ENCODE results near the gene LACTBL1. TPM values are rescaled to one million over a fixed set of nuclear protein-coding genes. Genes with fewer than 3 reads are reported as not detected.
A peak's percentile ranks its signal among the peaks of the same experiment; 100 is the strongest.

LACTBL1 gene
- total RNA-seq, 1 donor from 2014 or later, result not detected

DNA sequence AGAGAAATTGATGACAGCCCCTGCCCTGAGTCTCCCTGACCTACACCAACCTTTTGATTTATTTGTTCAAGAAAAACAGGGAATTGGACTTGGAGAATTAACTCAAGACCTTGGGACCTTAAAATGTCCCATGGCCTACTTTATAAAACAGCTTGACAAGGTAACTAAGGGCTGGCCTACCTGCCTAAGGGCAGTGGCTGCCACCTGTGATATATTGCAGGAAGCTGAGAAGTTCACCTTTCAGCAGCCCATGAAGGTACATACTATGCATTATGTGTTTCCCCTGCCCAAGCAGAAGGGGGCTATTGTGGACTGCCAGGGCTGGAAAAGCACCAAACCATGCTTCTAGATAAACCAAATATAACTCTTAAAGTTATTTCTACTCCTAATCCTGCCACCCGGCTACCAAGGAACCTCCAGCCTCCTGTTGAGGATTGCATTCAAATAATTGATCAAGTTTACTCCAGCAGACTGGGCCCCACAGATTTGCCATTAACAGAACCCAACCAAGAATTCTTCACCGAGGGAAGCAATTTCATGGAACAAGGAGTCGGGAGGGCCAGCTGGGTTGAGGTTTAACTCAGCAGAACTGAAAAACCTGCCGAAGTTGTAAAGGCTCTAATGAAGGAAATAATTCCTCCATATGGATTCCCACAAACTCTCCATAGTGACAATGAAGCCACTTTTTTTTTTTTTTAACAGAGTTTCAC is 28.2 kb downstream of the LACTBL1 start:
- no peak for DNase-seq (ENCODE audit: low read depth)

DNA sequence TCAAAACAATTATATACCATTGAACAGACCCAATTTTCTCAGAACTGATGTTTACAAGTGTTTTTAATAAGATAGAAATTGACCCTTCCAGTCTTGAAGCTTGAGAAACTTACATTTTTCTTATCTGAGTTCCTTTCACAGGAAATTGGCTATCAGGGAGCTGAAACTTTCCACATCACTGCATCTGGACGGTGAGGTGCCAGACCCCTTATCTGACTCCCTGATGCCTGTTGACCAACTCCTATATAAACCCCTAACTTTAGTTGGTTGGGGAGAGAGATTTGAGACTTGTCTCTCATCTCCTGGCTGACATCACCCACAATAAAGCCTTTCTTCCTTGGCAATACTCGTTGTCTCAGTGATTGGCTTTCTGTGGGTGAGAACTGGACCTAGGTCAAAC is 31.4 kb downstream of the LACTBL1 start:
- DNase-seq (ENCODE audit: low read depth), result no peak

DNA sequence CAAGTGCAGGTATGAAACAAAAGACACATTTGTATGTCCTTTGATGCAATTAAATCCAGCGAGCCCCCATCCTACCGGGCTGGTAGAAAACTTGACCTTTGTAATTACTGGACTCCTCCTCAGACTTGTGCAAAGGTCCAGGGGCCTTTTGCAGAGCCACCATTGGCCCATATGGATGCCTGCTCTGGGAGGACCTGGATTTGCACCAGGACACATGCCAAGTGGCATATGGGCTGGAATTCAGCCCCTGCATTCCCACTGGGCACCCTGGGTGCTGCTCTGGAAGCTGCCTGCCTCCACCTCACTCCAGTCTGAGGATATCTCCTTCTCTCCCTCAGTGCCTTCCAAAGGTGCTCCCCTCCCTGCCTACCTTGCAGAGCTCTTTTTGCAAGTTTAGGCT is 36.0 kb downstream of the LACTBL1 start:
- DNase-seq (ENCODE audit: low read depth), result no peak

DNA sequence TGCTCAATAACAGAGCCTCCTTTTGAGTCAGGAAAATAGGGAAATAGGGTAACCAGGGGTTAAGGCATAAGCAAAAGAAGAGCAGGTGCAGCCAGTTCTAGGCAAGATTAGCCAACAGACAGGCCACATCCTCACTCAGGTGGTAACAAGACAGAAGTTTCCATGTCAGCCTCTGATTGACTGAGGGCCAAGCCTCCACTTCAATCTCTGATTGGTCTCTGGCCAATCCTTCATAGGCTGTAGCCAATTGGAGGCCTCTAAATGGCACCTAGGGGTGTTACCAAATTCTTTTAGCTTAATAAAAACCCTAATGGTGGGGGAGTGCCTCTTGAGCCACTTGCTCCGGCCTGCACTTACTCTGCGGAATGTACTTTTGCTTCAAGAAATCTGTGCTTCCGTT is 37.2 kb downstream of the LACTBL1 start:
- no peak for DNase-seq (ENCODE audit: low read depth)

DNA sequence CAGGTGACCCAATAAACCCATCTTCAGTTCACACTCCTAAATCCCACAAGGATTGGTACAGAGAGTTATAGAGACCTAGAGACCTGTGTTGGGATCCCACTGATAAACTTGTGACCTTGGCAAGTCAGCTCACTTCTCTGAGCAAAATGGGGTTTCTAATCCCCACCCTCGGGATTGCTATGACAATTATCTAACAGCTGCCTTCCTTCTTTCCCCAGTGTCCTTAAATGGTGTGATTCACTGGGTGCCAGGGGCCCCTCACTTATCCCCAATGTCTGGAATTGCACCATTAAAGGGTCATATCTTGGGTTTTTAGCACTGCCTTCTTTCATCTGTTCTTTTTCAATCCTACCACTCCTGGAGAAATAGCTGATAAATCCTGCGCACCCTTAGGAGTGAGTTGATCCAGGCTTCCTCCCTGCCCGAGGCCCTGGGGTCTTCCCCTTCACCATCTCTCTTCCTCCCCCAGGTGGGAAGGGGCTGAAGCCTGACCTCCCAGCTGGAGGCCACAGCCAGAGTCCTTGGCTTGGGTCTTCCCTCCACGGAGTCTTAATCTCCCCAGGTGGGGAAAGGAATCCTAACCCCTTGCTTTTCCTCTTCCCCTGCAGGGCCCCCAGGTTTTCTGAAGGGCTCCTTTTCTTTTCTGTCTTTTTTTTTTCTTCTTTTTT is 39.7 kb downstream of the LACTBL1 start:
- DNase-seq (ENCODE audit: low read depth), result no peak

DNA sequence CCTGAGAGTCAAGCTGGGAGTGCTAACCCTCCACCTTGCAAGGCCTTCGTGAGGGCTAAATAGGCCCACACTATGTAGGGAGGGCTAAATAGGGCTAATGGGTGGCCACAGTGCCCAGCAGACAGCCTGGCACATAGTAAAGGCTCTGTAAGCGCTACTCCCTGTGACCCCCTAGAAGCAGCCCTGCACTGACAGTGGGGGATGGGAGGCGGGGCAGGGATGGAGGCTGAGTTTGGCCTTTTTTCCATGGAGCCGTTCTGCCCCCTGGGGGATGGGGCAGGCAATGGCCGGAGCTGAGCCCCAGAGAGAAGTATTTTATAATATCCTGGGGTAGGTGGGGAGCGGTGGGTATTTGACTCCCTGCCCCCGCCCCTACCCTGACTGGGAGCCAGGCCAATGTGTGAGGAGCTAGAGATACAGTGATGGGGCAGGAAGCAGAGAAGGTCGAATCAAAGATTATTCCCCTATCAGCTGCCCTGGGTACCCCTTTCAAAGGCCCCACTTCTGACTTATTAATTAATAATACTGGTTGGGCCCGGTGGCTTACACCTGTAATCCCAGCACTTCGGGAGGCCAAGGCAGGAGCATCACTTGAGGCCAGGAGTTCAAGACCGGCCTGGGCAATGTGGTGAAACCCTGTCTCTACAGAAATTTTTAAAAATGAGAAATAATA is 42.3 kb downstream of the LACTBL1 start:
- DNase-seq (ENCODE audit: low read depth), result no peak

DNA sequence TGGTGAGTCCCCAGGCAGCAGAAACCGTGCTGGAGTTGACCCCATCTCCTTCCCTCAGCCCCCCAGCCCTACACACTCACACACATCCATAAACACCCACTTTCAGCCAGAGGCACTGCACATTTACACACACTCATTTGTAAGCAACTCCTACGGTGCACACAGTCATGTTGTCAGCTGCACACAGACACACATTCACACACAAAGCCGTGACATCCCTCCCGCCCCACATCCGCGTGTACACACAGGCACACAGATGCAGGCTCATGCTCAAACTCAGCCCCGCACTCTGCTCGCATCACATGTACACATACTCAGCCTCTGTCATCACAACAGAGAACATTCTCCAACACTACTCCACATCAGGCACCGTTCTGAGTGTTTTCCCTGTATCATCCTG is 47.6 kb downstream of the LACTBL1 start:
- no peak for DNase-seq (ENCODE audit: low read depth)

DNA sequence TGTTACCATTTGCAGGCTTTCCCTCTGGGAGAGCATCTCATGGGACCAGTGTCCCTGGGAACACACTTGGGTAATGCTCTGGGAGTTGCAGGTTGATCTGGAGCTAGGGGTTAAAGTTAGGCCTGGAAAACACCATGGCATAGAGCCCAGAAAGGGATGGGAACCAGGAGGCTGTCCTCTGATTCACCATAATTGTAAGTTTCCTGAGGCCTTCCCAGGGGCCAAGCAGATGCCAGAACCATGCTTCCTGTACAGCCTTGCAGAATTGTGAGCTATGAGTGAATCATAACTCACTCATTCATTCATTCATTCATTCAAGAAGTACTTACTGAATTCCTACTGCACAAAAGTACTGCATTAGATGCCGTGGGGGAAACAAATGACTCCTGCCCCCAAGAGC is 50.0 kb downstream of the LACTBL1 start:
- DNase-seq (ENCODE audit: low read depth), result peak; percentile 13

DNA sequence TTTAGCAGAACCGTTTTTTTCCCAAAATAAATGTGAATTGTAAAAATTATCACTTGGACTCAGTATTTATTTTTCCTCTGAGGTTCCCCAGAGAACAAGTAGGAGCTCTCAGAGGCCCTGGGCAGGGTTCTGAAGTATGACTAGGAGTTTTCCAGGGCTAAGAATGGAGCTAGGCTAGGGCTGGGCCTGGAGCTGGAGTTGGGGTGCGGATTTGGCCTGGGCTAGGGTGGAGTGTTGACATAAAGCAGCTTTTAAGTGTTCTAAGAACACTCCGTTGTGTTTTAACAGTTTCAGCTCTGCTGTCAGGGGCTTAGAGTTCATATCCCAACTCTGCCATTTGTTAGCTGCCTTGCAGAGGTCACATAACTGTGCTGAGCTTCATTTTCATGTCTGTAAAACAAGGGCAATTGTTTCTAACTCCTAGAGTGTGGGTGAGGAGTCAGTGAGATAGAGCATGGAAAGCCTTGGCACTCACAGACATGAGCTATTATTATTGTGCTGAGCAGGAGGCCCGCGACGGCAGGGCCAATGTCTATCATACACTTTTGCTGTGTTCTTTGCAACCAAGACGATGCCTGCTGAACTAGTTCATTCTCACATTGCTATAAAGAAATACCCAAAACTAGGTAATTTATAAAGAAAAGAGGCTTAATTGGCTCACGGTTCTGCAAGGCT is 51.1 kb downstream of the LACTBL1 start:
- DNase-seq (ENCODE audit: low read depth), result no peak

DNA sequence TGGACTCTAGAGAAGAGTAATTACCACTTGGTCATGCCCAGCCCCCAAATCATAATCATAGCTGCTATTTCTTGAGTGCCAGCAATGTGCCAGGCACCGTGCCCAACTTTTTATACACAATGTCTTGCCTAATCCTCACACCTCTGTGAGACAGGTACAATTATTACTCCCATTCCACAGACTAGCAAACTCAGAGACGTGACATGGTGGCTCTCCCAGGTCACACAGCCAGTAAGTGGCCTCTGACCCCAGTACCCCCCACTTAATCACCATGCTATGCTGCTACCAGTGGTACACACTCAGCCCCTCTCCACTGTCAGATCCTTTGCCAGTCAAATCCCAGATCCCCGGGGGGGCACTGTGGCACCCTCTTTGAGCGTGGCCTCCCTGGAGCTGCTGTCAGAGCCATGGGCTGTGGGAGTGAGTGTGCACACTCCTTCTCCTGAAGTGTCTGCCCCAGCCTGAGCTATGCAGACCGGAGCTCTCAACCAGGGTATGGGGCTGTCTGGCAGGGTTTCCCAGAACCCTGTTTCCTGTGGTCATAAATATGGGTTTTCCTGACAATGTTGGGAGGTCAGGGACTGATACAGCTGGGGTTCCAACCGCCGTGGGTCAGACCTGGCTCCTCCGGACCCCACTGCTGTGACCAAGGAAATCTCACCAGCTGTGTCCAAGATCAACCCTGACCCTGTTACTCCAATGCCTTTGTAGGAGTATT is 51.8 kb downstream of the LACTBL1 start:
- DNase-seq (ENCODE audit: low read depth), result no peak

DNA sequence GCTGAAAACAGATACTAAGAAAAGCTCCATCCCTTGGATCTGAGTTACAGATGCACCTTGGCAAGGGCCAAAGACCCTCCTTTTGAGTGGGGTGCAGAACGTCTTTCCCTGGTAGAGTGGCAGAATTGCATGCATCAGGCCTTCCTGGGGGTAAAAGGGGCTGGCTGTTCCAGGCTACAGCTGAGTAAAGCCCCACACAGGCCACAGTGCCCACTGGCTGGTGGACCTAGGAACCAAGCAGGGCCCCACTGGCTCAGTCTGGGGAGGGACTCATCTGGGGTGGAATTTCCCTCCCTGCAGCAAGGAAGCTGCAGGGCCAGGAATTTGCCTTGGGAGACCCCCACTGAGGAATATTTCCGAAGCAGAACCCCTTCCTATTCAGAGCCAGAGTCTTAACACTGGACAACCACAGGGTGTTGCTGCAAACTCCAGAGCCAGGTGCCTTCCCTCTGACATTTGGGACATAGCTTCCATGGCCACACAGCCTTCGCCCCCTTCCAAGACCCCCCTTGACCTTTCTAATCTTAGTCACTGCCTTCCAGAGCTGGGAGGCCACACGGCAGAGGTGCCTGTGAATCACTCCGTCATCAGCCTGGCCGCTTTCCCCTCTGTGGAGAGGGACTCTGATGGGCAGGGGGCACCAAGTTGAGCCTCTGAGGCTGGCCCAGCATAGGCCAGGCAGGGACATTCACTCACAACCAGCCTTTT is 52.5 kb downstream of the LACTBL1 start:
- no peak for DNase-seq (ENCODE audit: low read depth)

DNA sequence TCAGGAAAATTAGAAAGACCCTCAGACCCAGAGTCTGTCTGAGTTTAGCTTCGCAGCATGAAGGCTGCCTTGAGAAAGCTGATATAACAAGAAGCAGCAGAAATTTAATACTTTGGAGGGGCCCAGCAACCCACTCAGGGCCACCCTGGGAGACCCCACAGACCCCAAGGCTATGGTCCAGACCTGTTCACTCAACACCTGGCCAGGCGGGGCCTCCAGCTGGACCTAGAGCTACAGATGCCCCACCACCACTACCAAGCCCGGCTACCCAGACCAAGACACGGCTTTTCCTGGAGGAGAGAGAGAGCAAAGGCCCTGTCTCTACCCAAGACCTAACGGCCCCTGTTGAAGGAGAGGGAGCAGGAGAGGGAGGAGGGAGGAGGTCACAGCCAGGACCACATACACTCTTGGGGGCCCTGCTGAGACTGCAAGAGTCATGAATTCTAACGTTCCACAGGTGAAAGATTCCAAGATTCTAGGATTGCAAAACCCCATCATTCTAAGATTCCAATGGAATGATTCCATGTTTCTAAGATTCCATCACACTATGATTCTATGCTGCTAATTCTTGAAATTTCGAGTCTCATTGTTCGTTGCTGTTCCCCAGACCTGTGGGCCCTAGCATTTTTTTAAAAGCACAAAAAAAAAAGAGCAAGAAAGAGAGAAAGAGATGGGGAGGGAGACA is 53.2 kb downstream of the LACTBL1 start:
- DNase-seq (ENCODE audit: low read depth), result peak; percentile 37

DNA sequence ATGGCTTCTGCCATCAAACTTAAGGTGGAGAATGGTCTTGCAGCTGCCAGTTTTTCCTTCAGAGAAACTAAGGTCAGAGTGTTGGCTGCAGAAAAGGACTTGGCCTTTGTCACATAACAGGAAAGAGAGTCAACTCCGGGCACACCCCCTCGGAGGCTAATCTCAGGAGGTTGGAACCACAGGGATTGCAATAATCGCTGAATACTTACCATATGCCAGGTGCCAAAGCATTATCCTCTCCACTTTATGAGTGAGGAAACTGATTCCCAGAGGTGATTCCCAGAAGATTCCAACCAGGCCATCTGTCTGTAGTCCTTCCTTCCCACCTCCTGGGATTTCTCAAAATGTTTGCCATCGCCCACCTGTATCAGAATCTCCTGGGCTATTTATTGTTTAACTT is 54.0 kb downstream of the LACTBL1 start:
- DNase-seq (ENCODE audit: low read depth), result no peak

DNA sequence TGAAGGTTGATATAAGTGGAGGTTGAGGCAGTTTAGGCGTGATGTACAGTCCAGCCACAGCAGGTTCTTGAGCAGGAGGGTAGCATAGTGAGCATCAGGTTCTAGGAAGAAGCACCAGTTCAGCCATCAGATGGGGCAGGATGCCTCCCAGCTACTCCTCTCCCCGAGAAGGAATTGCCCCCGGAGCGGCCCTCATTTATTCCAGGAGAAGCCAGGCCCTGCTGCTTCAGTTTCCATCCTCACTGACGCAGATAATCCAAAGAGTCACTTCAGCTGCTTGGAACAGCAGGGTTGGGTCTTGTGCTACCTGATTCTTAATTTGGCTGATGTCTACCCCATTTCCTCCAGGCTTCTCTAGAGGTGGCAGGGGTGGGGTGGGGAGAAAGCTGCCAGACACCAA is 54.7 kb downstream of the LACTBL1 start:
- DNase-seq (ENCODE audit: low read depth), result no peak

DNA sequence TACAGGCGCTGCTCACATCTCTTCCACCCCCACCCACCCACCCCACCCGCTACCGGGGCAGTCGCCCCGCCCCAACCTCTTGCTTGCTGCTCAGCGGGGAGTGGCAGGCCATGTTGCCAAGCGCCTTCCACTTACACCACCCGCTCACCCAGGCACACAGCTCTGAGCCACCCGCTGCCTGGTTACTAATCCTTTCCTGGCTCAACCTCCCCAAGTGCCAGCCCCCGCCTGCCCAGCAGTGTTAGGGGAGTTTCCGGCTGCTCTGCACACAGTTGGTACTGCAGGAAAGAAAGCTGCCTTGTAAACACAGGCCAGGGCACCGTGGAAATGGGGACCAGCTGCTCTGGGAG is 56.2 kb downstream of the LACTBL1 start:
- no peak for DNase-seq (ENCODE audit: low read depth)

DNA sequence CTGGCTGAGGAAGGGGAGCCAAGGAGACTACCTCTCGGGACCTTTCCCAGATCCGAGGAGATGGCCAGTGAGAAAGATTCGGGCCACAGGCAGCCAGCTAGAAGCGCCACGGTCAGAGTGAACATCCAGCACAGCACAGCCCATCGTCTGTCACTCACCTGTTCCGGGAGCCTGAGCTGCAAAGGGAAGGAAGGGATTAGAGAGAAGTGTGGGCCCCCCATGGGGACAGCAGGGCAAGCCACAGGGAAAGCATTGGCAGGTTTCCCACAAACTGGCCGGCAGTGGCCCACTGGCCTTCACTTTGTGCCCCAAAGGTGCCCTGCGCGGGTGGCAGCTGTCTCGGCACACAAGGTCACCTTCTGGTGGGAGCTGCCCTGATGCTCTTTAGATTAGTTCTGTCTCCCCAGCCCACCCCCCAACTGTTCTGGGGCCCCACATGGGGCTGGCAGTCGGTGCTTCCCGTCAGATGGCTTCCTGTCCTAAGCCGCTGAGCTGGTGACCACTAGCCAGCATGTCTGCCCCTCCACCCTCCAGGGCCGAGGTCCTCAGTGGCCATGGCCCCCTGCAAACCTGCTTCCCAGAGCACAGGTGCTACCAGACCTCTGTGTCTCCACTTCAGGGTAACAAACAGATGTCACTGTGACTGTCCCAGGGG is 56.7 kb downstream of the LACTBL1 start:
- no peak for DNase-seq (ENCODE audit: low read depth)

DNA sequence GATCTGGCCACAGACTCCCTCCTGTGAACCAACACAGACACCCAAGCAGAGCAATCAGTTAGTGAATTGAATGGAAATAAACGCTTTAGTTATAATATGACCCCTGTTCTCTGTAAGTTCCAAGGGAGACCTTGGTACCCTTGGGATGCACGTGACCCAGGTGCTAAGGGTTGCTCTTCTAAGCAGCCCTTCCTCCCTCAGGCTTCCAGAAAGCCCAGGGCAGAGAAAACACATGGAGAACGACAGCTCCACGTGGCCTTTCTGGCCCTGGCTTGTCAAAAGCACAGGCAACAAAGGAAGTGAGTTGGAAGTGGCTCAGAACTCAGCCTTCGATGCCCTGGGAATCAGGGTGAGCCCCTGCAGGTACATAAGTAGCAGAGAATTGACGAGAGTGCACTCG is 57.4 kb downstream of the LACTBL1 start:
- no peak for DNase-seq (ENCODE audit: low read depth)

DNA sequence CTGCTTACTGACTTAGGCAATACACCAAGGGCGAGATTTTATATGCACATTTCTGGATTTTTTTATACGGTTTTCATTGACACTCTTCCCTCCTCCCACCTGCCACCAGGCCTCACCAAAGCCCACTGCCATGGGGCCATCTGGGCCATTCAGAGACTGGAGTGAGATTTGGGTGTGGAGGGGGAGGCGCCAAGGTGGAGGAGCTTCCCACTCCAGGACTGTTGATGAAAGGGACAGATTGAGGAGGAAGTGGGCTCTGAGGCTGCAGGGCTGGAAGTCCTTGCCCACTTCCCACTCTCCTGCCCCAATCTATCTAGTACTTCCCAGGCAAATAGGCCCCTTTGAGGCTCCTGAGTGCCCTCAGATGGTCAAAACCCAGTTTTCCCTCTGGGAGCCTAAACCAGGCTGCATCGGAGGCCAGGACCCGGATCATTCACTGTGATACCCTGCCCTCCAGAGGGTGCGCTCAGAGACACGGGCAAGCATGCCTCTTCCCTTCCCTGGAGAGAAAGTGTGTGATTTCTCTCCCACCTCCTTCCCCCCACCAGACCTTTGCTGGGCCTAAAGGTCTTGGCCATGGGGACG is 57.9 kb downstream of the LACTBL1 start:
- no peak for DNase-seq (ENCODE audit: low read depth)

DNA sequence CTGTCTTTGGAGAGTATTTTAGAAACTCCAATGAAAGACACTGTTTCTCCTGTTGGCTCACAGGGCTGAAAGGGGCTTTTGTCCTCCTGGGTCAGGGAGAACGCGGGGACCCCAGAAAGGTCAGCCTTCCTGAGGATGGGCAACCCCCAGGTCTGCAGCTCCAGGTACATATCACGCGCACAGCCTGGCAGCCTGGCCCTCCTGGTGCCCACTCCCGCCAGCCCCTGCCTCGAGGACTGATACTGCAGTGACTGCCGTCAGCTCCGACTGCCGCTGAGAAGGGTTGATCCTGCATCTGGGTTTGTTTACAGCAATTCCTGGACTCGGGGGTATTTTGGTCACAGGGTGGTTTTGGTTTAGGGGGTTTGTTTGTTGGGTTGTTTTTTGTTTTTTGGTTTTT is 58.5 kb downstream of the LACTBL1 start:
- DNase-seq (ENCODE audit: low read depth), result no peak
